ENCODE measurements around the gene ZNF598. TPM values are rescaled to one million over a fixed set of nuclear protein-coding genes. Genes with fewer than 3 reads are reported as not detected.

The ZNF598 gene
- total RNA-seq (2022), result 72.4 and 73.1 TPM in 2 replicates
- Bru-seq, nascent RNA, result percentile 66 among the genes with signal in this experiment
- percentile 79 among the genes with signal in this experiment for BruChase-seq, experiment 1, labeled RNA remaining after a 6-hour chase
- BruChase-seq, experiment 2, labeled RNA remaining after a 2-hour chase, result percentile 80 among the genes with signal in this experiment
- long read RNA-seq, partial matches to known transcripts, result 5 of 11 reads
- long read RNA-seq, other reads (novel, unspliced or antisense), result 3 of 11 reads

DNA sequence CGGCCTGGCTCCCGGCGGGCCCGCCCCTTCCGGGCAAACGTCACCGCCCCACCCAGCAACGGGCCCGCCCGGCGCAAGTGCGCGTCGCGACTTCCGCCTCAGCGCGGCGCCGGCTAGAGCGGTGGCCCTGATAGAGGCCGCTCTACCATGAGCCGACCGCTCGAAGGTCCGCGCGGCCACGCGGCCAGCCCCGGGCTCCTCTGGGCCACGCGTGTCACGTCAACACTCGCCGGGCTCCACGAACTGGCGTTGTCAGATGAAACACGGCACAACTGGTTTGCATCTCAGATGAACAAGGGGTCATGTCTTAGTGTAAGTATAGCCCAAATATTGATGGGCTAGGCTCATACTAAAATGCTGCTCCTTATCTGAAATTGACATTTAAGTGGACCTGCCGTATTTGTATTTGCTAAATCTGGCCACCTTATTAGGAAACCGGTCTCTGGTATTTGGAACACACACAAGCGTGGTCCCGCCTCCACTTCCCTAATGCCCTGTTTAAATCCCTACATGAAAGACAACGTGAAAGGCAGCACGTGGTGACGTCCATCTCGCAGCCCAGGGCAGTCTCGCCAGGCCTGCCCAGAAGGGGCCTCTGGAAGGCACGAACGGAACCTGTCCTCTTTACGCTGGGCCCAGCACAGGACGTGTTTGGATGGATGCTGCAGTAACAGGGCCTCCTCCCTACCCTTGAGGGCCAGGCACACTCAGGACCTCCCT, at the start of gene ZNF598:
Gene ZNF598 (minus strand): TSS at position 31 of the 720 bp plus-strand sequence.
- Mint-ChIP-seq H3K9me3 (ENCODE audit: low read depth, unreplicated experiment) (no peaks in the 10 kb centered on the region), H3K4me1 (ENCODE audit: low read depth, unreplicated experiment) (peaks cover 35% of the 10 kb centered on the region), H3K36me3 (ENCODE audit: insufficient read depth, unreplicated experiment) (peaks cover 41% of the 10 kb centered on the region), H3K27me3 (ENCODE audit: unreplicated experiment) (no peaks in the 10 kb centered on the region), H3K27ac (ENCODE audit: unreplicated experiment) (peak within 1 kb of the TSS; percentile 93), H3K4me3 (ENCODE audit: low read depth, unreplicated experiment) (peak within 1 kb of the TSS; percentile 89)
- no peak for TF ChIP-seq CTCF (IDR thresholded peaks at IDR 0.05; ENCODE audit: unreplicated experiment)
- DNase-seq, result peak; percentile 93
- CTCF ChIA-PET, result no interaction called here
- BruUV-seq (replicated peaks), result TSS peak; percentile 97
- intact Hi-C loops (cut with micrococcal nuclease; ENCODE audit: unreplicated experiment), result no loop called here

- Mint-ChIP-seq H3K27ac (ENCODE audit: unreplicated experiment) (no peak overlapping the region), H3K4me1 (ENCODE audit: low read depth, unreplicated experiment) (no peaks in the 10 kb centered on the region), H3K36me3 (ENCODE audit: insufficient read depth, unreplicated experiment) (peaks cover 41% of the 10 kb centered on the region), H3K27me3 (ENCODE audit: unreplicated experiment) (no peaks in the 10 kb centered on the region), H3K4me3 (ENCODE audit: low read depth, unreplicated experiment) (no peak overlapping the region), H3K9me3 (ENCODE audit: low read depth, unreplicated experiment) (no peaks in the 10 kb centered on the region)
- intact Hi-C loops (cut with micrococcal nuclease; ENCODE audit: unreplicated experiment), result no loop called here
- CTCF ChIA-PET, result interaction anchor here (0.7 kb wide), 1 partner anchor 37 kb away, joined by 5 read pairs; no protein-coding TSS in a partner anchor
- no peak for TF ChIP-seq CTCF (IDR thresholded peaks at IDR 0.05; ENCODE audit: unreplicated experiment)
- DNase-seq, result no peak
- no TSS peak for BruUV-seq (replicated peaks)
Observed at GRCh38 chr16:2058872-2059271, 49.3 kb upstream of the ZNF598 start.

GRCh38 chr16:2058420-2058819, 48.8 kb upstream of the ZNF598 start:
- Mint-ChIP-seq H3K9me3 (ENCODE audit: low read depth, unreplicated experiment) (no peaks in the 10 kb centered on the region), H3K36me3 (ENCODE audit: insufficient read depth, unreplicated experiment) (peaks cover 45% of the 10 kb centered on the region), H3K4me1 (ENCODE audit: low read depth, unreplicated experiment) (no peaks in the 10 kb centered on the region), H3K4me3 (ENCODE audit: low read depth, unreplicated experiment) (no peak overlapping the region), H3K27ac (ENCODE audit: unreplicated experiment) (no peak overlapping the region), H3K27me3 (ENCODE audit: unreplicated experiment) (no peaks in the 10 kb centered on the region)
- no TSS peak for BruUV-seq (replicated peaks)
- no peak for TF ChIP-seq CTCF (IDR thresholded peaks at IDR 0.05; ENCODE audit: unreplicated experiment)
- intact Hi-C loops (cut with micrococcal nuclease; ENCODE audit: unreplicated experiment), result no loop called here
- DNase-seq, result no peak
- CTCF ChIA-PET, result interaction anchor here (0.7 kb wide), 1 partner anchor 37 kb away, joined by 5 read pairs; no protein-coding TSS in a partner anchor

DNA sequence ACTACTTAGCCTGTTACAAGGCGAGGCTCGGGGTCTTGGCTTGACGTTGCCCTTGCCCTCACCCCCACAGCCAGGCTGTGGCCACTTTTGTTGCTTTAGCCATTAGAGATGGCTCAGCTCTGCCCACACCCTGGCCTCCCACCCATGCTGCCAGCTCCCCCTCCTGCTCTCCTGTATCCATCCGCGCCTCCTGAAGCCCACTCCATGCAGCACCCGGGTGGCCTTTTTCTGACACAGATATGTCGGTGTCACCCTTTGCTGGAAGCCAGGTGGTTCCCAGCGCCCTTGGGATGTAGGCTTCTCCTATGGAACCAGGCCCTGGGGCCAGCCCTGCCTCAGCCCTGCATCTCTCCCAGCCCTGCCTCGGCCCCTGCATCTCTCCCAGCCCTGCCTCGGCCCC, 47.8 kb upstream of the ZNF598 start:
- Mint-ChIP-seq H3K27me3 (ENCODE audit: unreplicated experiment) (no peaks in the 10 kb centered on the region), H3K36me3 (ENCODE audit: insufficient read depth, unreplicated experiment) (peaks cover 45% of the 10 kb centered on the region), H3K4me3 (ENCODE audit: low read depth, unreplicated experiment) (no peak overlapping the region), H3K9me3 (ENCODE audit: low read depth, unreplicated experiment) (no peaks in the 10 kb centered on the region), H3K4me1 (ENCODE audit: low read depth, unreplicated experiment) (no peaks in the 10 kb centered on the region), H3K27ac (ENCODE audit: unreplicated experiment) (no peak overlapping the region)
- TF ChIP-seq CTCF (IDR thresholded peaks at IDR 0.05; ENCODE audit: unreplicated experiment), result no peak
- BruUV-seq (replicated peaks), result no TSS peak
- CTCF ChIA-PET, result interaction anchor here (0.8 kb wide), 1 partner anchor 10 kb away, joined by 3 read pairs; the partner anchor contains the start of genes NTHL1 and TSC2
- DNase-seq, result no peak
- intact Hi-C loops (cut with micrococcal nuclease; ENCODE audit: unreplicated experiment), result no loop called here

All from Calu3 (cell line).